ENCODE results near the gene ZFR2.

DNA sequence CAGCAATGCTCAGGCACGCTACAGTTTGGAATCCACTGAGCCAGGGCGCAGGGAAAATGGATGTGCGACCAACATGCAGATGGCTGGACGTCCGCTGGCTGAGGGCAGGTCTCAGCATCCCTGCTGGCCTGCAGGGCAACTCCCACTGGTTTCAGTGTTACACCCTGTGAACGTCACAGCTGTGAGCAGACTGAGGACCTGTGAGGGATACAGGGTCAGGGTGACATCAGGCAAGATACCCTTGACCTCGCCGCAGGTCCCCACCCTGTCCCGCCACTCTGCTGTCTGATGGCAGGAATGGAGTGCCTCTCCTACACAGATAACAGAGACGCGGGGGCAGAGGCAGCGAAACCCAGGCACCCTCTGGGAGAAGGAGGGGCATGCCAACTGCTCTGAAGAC, 19.1 kb downstream of the ZFR2 start:
- TF ChIP-seq, protein P1, sequence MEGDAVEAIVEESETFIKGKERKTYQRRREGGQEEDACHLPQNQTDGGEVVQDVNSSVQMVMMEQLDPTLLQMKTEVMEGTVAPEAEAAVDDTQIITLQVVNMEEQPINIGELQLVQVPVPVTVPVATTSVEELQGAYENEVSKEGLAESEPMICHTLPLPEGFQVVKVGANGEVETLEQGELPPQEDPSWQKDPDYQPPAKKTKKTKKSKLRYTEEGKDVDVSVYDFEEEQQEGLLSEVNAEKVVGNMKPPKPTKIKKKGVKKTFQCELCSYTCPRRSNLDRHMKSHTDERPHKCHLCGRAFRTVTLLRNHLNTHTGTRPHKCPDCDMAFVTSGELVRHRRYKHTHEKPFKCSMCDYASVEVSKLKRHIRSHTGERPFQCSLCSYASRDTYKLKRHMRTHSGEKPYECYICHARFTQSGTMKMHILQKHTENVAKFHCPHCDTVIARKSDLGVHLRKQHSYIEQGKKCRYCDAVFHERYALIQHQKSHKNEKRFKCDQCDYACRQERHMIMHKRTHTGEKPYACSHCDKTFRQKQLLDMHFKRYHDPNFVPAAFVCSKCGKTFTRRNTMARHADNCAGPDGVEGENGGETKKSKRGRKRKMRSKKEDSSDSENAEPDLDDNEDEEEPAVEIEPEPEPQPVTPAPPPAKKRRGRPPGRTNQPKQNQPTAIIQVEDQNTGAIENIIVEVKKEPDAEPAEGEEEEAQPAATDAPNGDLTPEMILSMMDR (IDR thresholded peaks at IDR 0.05), result no peak
- no peak for TF ChIP-seq POLR2A (IDR thresholded peaks at IDR 0.05)
